D341Med (cell line): ENCODE measurements around the gene NTPCR.
A peak's percentile ranks its signal among the peaks of the same experiment; 100 is the strongest.

Source experiments
- DNase-seq: peaks from one replicate; pipeline ENCODE4 v3.0.0; 2012; ENCODE audit warnings: low spot score

Gene NTPCR

DNA sequence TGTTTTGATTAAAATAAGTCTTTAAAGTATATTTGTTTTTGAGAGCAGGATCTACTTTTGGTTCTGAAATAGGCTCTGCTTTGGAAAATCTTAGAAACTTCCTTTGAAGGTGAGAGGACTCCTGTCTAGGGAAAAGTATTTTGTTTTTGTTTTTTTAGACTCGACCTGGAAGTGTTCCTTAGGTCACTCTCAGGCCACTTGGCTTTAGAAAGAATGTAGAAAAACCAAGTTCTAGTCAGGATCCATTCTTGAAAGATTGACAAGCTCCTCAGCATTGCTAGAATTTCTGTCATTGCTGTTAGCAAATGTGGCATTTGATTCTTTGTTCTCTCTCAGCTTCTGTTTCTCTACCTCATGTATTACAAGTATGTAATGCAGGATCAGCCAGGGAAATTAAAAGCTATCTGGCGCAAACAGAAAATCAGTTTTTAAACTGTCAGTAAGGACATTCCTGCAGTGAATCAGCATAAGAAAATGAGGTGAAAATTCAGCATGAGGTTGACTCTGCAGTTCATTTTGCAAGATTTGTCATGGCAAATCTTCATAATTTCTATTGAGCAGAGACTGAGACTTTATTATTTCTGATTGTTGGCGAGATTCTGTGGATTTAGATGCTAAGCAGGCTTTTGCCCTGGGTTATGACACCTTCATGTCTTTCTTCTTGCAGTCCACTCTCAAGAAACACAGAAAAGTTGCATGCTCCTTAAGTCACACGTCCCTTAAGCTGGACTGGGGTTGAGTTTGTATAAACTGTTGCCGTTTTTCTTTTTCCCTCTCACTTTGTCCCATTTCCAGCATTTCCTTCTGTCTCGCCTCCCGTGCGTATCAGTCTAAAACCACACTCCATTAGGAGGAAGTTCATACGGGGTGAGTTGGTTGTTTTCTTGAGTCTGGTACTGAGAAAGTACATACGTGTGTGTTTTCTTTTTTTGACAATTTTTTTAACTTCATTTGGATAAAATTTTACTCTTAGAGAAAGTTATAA is 12.6 kb downstream of the NTPCR start:
- no peak for DNase-seq

- DNase-seq, result no peak
Measured at GRCh38 chr1:232964601-232965000, 14.2 kb downstream of the NTPCR start.

GRCh38 chr1:232965124-232965911 is 14.9 kb downstream of the NTPCR start:
- DNase-seq, result peak; percentile 54

- DNase-seq, result peak; percentile 81
Measured at GRCh38 chr1:232965912-232966217, 15.5 kb downstream of the NTPCR start.

- DNase-seq, result peak; percentile 61
Measured at GRCh38 chr1:232966663-232967062, 16.3 kb downstream of the NTPCR start.

GRCh38 chr1:232968391-232968790 is 18.0 kb downstream of the NTPCR start:
- peak; percentile 70 for DNase-seq

GRCh38 chr1:232968965-232969364 is 18.6 kb downstream of the NTPCR start:
- no peak for DNase-seq

DNA sequence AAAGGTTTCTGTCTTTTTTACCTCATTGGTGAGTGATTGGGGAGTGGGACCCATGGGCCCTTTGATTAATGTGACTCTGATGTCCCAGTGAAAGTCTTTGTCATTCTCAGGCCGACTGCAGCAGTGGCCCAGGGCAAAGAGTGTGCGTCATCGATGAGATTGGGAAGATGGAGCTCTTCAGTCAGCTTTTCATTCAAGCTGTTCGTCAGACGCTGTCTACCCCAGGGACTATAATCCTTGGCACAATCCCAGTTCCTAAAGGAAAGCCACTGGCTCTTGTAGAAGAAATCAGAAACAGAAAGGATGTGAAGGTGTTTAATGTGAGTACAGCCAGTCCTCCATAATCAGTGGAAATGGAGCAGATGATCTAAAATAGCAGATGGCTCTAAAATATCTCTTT is 19.4 kb downstream of the NTPCR start:
- peak; percentile 81 for DNase-seq

GRCh38 chr1:232970508-232970907 is 20.1 kb downstream of the NTPCR start:
- no peak for DNase-seq

GRCh38 chr1:232973652-232974611 is 23.5 kb downstream of the NTPCR start:
- no peak for DNase-seq

DNA sequence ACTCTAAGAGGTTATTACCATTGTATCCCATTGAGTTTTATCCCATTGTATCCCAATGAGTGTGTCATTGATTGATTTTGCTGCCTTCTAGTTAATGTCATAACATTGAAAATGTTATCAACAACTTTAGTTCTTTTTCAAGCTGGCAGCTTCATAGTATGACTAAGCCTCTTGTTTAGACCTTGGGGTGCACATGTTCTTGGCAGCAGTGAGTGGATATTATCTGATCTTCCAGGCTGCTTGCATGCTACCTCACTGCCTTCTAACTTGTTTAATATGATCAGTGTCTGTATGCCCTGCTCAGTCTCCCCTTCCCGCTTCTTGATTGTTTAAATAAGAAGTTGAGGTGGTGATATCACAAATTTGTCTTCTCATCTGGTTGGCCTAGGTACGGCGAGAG is 24.6 kb downstream of the NTPCR start:
- no peak for DNase-seq

DNA sequence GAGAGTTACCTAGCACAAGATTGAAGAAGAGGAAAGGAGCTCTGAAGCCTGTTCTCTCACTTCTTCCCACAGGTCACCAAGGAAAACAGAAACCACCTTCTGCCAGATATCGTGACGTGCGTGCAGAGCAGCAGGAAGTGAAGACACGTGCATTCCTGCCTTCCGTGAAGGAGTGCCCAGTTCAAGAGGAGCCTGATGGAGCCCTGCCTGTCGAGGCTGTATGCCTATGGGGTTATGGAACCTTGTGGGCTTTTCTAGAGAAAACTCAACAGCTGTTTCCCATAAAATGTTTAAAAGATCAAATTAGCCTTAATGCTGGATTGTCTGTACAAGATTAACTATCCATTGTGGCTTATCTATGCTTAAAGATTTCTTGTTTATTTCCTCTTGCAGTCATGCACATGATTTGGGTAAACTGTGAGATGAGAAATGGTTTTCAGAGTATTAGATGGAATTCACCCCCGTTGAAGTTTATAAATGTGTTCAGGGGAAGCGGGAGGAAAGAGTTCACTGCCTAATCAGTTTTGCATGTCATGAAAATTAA is 27.8 kb downstream of the NTPCR start:
- DNase-seq, result no peak

DNA sequence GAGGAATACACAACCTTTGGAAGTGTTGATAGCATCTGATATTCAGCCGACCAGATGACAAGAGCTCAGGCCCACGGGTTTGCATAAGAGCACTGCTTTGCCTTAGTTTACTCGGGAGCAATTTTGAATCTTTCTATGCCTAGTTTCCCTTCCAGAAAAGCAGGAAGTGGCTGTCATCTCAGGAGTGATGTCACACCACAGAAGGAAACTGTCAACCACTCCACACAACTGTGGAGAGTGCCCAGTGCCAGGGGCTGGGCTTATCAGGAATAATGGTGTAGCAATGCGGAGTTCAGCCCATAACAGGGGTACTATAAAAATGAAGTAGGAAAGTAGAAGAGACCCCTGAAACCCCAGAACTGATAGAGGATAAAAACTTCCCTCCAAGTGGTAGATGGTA is 28.4 kb downstream of the NTPCR start:
- DNase-seq, result no peak

DNA sequence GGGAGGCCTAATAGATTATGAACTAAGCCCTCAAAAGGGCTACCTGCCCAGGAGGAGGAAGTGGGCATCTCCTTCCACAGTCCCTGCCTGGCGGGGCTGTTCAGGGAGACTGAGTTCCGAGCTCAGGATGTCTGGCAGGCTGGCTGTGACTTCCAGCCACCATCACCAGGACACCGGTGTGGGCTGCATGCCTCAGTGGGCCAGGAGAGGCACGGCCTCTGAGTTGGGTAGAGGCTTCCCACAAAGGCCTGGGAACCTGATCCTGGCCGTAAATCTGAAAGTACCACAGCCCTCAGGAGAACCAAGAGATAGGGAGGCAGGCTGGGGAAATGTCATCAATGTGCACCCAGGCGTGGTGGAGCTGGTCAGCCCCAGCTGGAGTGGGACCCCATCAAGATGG is 29.1 kb downstream of the NTPCR start:
- no peak for DNase-seq

- DNase-seq, result peak; percentile 61
Measured at GRCh38 chr1:232980355-232980978, 30.1 kb downstream of the NTPCR start.

GRCh38 chr1:232980986-232981560 is 30.7 kb downstream of the NTPCR start:
- DNase-seq, result no peak

DNA sequence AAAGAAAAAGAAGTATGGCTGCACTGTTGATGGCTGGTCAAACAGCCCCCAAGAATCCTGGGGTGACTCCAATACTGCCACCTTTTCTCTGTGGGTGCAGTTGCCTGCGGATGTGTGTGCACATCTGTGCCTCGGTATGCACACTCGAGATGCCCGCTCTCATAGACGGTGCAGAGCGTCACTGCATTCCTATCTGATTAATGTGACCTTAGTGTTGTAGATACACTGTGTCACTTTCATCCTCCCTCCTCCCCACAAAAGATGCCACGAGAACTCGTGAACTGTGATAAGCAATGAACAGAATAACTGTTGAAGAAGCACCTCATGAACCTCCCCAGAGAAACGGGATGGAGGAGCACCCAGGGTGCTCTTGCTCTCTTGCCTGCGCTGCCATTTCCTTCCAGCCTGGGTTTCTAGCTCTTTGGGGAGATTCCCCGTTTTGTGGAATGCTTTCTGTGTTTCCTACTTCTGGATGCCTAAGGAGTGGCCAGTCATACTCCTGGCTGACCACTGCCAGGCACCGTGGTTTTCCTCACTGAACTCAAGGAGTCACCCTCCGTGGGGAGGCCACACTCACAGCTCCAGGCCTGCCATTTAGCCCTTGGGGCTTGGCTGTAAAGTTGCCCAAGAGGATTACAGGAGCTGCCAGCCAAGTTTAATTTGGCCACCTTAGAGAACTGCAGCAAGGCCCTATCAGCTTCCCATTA is 32.0 kb downstream of the NTPCR start:
- DNase-seq, result peak; percentile 65

DNA sequence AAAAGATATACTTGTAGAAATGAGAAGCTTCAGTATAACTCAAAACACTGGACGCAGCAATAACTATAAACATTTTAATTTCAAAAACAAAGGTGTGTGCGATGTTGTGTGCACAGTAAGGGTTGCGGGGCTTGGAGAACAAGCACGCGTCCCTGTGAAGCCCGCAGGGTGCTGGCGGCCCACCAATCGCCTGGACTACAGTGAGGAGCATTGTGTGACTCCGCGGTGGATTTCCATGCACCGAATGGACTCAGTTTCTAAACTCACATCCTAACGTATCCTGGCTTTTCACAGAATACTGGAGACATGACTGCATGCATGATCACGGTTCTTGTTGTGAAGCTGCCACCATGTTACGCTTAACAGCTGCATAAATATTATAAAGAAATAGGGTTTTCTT is 33.0 kb downstream of the NTPCR start:
- no peak for DNase-seq

- DNase-seq, result no peak
Measured at GRCh38 chr1:232983817-232984567, 33.6 kb downstream of the NTPCR start.
